Hematopoietic multipotent progenitor cell treated with erythropoietin and hydrocortisone succinate and interleukin-3 and kit ligand, for 8 days (in vitro differentiated cells): ENCODE measurements around the gene MYLK4.
A peak's percentile ranks its signal among the peaks of the same experiment; 100 is the strongest.

Experiments
- DNase-seq: peaks from one replicate; pipeline ENCODE4 v3.0.0-alpha.2; 2015

Gene MYLK4

DNA sequence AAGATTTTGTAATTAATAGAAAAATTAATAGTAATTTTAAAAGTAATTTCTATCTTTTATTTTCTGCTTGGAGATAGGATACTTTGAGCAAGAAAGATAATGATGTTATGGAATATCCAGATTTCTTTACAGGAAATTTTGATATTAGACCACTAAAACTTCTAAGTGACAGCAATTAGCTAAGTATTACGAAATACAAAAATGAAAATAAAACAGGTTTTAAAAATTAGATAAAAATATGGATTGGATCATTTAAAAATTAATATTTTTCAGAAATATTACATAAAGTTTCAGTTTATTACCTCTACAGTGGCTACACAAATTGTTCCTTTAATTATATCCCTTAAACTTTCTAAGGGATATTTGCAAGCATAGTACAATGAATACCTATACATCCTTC, 4.2 kb upstream of the MYLK4 start:
- no peak for DNase-seq

DNA sequence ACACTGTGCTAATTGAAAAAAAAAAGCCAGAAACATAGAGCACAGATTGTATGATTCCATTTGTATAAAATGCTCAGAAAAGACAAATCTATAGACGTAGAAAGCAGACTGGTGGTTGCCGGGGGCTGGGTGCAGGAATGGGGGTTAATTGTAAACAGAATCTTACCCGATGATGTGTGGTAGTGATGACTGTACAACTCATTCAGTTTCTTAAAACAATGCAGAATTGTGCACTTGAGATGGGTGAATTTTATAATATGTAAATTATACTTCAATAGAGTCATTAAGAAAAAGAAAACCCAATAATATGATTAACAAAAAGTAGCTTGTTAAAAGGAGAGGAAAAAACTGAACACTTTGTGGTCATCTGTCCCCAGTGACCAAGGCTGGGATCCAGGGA, 3.7 kb upstream of the MYLK4 start:
- DNase-seq: no peak

DNA sequence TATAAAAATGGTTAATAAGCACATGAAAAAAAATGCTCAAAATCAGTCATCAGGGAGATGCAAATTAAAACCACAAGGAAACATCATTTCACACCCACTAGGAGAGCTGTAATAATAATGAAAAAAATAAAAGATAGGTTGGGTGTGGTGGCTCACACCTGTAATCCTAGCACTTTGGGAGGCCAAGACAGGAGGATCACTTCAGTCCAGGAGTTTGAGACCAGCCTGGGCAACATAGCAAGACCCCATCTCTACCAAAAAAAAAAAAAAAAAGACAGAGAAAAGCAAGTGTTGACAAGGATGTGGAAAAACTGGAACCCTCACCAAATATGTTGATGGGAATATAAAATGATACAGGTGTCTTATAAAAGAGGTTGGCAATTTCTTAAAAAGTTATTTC, 3.0 kb upstream of the MYLK4 start:
- DNase-seq: no peak

DNA sequence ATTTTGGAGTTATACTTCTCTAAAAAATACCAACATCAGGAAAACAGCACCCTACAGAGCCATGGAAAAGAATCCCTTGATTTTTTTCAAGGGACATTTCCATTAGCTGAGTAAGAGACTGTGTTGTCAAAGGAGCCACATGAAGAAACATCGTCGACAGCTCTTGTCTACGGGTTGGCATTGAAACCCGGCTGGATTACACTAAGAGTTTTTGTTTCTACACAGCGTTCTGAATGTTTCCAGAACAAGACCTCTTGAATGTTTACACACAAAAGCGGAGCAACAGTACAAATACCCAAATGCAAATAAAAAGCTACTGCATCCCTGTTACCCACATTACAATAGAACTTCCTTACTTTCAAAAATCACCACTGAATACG, 2.4 kb upstream of the MYLK4 start:
- DNase-seq: no peak

DNA sequence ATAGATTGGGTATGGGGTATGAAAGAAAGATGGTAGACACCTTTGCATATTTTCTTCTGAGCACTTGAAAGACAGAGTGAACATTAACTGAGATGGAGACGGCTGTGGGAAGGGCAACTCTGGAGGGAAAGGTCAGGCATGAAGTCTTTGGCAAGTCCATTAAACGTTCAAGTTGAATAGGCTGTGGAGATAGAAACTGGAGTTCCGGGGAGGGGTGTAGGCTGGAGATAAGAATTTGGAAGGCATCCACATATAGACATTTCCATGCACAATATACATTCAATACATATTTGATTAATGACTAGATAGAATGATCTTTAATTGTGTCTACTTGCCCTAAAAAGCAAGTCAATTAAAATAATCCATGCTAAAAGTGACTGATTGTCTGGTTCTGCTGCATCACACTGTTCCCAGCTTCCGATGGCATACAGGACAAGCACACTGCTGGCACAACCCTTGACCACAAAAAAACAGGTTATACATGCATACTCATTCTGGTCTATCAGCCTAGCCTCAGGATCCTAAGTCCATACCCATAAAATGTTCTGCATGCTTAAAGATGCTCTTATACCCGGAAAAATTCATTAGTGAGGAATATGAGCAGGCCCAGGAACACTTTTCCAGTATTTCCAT, 1.9 kb upstream of the MYLK4 start:
- DNase-seq: peak; percentile 85

DNA sequence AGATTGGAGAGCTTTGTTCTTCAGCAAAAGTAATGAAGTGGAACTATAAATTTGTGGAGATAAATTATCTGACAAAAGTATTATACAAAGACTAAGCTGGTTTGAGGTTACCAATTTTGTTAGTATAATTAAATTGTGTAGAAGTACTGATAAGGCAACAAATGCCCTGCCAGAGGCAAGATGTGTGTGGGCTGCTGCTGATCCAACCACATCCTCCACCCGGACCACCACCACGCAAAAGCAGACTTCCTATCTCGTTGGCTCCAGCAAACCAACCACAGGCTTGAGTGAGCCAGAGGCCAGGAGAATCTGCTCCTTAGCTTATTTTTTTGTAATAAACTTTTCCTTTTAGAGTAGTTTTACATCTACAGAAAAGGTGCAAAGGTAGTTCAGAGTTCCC, 1.1 kb upstream of the MYLK4 start:
- DNase-seq: peak; percentile 88

DNA sequence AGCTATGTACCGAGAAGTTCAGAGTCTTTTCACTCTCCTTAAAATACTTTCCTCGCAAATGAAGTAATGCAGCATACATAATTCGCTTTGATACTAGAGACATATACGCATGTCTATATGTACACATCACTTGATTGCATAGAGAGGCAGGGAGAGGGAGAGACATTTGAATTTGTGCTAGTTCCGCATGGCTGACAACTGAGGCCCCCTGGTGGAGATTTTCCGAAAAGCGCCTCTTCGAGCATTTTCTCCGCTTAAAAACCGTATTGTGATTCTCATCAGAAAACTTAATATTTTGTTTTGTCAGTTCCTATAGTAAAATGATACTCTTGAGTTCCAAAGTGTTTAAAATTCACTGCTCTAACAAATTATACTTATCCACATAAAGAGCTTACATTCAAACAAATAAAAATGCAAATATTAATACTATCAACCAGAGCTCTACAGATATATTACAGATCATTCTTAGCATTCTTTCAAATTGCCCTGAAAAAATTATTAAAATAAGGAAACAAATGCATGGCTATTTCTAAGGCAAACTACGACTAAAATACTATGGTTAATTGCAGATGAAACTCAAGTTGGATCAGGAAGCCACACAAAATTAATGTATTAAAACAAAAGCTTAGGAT, 637 bp downstream of the MYLK4 start:
- peak; percentile 88 for DNase-seq

DNA sequence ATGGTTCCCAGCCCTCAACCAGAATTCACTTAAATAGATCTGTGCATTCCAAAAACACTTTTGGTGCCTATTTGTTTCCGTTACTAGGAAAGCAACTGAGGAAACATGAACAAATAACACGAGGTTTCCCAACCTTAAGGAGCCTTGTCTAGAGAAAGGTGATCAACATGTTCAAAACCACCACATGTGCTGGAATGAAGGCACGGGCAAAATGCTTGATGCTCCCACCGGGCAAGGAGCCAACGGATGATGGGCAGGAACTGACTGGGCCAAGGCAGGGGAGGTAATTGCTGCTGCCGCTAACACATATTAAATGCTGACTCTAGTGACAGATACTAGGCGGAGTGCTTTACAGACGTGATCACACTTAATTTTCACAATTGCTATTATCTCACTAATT, 2.5 kb downstream of the MYLK4 start:
- peak; percentile 41 for DNase-seq

DNA sequence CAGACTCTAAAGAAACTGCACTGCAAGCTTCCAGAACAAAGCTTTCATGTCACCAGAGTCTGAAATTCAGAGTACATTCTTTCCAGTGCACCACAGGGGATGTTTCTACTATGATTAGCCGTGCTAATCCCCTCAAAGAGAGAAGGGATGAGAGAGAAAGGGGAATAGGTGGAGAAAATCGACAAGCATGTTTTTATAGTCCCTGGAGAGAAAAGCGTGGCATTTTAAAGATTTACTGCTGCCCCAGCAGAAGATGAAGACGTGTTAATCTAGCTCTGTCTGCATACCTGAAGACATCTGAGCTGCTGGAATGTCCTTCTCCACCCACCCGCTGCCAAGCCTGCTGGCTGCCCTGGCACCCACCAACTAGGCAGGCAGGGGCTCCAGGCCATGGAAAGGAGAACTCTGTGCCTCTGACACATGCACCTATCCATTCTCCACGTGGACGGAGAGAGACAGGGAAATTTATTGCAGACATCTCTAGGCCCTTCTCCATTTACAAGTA, 4.1 kb downstream of the MYLK4 start:
- DNase-seq: no peak

DNA sequence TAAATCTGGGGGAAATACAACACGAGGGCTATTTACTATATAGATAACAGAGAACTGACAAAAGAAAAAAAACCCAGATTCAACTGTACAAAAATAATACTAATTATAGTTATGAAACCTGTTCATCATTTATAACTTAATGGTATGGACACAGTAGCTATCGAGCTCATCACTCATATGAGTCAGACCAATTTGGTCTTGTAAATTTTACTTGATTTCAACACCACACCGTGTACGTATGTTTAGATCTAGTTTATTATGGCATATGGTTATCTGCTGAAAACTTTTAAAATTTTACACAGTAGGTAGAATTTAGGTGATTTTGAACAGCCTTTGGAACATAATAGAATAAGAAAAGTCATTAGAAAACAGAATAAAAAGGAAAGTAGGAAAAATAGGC, 5.5 kb downstream of the MYLK4 start:
- DNase-seq: no peak

DNA sequence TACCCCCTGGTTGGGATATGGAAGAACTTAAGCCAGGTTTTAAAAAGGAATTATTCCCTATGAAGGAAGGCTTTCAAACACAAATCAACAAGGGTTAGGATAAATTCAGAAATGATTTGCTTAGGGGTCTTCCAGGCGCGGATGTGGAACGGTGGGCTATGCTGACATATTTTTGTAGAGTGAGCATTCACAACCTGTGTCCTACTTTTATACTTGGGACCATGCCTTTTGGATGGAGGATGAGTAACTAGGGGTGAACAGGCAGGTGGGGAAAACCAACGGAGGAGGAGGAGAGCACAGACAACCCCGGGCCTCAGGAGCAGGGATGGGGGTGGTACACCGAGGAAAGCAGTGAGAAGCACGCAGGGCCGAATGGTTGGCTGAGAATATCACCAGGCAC, 5.9 kb downstream of the MYLK4 start:
- no peak for DNase-seq

DNA sequence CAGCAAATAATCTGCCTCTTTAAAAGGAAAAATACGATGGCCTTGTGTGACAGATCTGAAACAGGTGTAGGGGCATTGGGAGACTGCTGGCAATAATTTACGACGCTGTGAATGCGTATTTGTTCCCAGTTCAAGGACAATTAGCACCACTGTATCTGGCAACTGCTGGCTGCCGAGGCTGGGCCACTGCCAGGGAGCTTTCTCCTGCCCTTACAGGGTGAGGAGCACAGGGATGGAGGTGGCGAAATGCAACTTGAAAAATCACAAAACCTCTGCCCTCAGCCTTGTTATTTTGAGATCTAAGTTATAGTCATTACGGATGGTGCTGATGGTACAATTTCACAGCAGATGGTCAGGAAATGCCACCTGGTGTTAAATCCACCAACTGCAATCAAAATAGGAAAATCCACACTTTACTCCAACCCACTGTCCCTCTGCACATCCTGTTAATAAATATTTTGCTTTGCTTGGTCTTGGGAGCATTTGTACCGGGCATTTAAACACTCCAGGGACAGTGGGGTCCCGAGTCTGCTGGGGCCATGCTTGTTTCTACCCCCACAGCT, 6.4 kb downstream of the MYLK4 start:
- no peak for DNase-seq

DNA sequence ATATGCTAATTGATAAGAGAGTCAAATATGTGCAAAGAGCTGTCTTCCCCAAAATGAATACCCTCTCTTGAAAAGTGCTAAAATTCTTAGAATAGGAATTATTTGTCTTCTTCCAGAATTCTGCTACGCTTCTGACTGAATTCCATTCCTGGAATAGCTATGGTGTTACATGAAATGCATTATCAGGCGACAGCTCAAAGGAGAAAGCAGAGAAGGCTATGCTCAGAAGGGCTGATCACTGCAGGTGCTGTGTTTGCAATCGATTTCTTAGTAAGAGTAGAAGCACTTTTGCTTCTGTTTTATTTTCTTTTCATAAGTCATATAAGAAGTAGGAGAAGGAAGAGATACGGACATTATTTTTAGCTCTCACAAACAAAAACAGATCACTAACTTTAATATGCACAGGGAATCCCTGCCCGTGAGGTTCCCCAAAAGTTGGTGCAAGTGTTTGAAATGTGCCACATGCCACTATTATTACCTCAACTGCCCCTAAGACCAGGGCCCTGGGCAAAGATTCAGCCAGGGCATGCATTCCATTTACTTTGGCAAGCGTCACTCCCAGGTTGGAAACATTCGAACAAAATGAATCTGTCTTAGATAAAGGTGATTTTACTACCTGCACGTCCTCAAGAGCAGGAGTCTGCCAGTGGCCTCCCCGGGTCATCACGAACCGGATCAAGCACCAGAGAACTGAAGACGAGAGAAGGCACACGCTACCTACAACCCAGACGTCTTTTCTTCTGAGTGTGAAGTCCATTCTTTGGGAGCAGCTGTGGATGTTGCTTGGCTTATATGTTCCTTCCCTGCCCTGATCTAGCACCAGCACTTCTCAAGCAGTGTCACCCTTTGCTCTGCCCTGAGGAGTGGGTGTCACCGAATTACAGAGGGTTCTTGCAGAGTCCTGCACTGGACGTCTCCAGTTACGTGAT, 7.2 kb downstream of the MYLK4 start:
- no peak for DNase-seq

DNA sequence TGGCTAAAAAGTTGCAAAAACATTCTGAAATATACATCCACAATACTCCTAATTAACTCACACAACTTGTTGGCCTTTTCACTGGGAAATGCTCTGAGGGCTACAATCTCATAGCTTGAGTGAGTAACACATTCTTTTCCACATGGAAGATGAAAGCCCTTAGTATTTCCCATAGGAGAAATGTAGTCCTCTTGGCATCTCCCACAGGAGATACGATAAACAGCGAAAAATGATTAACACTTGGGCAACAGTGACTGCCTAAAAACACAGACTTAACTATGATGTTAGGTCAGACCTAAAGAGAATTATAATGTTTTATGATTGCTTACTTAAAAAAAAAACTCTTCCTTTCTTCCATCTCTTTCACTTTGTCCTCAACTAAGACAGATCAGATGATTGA, 9.0 kb downstream of the MYLK4 start:
- no peak for DNase-seq

DNA sequence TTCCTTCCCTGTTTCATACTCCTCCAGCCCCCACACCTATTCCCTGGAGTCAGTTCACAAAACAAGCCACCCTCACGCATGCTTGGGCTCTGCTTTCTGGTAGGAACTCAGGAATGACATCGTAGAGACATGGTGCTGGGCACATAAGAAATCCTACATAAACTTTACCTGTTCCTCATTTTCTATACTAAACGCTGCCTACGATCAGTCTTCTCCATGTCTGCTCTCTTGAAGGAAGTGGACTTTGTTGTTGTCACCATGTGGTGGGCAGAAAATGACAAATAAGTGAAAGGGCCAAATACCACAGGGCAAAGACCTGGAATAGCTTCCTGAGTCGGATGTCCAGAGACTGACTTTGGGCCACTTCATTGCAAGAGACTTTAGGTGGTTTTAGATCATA, 10.1 kb downstream of the MYLK4 start:
- no peak for DNase-seq

DNA sequence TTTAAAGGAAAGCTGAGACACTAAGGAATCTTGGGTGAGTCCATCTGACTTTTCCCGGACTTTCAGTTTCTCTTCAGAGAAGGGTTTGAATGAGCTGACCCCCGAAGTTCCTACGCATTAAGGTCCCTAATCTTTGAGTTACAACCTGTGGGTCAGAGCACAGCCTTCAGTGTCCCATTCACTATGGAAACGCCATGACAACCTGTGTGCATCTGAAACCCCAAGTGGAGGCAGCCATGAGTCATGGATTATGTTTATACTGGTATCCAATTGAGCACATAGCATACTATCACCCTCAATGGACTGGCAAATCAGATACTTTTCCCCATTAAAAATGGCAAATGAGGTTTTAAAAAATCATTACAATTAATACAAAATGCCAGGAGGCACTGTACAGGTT, 11.4 kb downstream of the MYLK4 start:
- peak; percentile 68 for DNase-seq

DNA sequence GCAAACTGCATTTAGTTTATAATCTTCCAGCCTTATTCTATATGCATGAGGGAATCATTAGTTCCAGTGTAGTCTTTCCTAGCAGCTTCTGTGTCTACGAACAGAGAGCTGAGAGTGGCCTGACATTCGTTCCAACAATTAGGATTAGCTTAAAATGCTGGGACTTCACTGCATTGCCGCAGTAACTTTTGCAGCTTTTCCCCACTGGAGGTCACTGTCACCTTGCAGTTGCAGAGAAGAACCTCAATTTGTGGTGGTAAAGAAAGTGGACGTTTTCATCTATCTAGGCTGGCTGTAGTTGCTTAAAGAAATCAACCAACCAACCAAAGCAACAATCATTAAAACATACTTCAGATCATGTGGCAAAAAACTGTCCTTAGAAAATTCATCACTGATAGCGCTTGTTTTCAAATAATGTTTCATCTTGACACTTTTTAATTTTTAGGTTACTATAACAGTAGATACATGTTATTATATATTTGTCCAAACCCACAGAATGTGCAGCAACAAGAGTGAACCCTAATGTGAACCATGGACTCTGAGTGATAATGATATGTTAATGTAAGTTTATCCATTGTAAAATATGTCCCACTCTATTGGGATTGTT, 12.2 kb downstream of the MYLK4 start:
- peak; percentile 84 for DNase-seq

DNA sequence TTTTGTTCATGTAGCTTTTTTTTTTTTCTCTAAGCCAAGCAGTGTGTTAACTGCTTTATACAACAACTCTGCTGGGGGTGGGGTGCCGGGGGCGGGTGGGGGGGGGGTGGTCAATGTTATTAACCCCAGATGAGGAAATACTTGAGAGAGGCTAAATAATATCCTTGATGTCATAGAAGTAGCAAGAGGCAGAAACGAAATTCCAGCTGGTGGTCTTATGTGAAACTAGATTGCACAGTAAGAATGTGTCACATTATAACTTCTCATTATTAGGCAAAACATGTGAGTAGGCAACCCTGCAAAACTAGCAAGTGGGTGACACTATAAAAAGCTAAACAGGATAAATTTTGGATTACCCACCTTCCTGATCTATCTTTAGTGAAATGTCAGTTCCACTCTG, 12.8 kb downstream of the MYLK4 start:
- DNase-seq: no peak

DNA sequence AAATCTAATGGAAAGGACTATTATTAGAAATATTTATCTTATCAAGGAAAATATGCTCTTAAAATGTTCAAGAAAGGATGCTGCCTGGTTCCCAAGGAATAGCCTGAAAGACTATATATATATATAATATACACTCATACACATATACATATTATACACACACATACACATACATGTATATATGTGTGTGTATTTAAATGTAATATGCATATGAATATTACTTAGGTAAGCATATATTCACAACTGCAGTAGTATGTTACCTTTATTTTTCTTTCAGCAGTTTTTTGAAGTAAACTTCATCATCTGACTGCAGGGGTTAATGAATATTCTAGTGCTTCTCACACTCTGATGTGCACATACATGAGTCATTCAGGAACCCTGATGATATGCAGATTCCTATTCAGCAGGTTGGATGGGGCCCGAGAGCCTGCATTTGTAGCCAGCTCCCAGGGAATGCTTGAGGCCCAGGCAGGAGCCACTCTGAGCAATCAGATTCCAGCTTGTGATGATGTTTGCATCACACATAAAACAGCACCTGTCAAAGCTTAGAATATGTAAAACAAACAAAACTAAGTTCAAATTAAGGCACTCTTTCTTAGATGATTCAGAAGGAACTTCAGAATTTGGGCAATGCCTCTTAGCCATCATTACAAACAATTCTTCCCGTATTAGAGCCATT, 16.1 kb downstream of the MYLK4 start:
- DNase-seq: no peak

DNA sequence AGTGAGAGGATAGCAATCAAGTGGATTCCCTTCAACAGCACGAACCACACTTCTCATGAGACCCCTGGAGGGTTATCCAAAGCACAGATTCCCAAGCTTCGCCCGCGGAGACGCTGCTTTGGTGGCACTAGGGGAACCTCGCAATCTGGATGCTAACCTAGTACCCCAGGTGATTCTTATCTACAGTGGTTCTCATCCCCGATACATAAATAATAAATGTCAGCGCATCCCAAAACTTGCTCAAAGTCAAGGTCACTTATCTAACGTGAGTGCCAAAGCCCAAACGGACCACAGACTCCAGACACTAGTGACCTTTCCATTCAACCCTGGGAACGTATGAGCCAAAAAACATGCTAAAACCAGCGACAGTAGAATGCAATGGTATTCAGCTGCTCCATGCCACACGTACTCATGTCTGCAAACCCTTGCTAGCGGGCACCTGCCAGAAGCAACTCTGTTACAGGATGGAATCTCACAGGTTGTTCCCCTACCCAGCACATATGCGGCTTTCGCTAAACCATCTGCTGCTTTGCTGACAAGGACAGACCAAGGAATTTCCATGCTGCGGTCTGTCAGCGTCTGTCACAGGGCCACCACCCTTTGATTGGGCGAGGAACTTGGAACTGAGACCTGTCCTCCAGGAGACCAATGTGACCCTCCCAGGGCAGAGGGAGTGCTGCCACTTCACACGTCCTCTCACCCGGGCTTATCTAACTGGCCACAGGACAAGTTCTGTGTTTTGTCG, 16.8 kb downstream of the MYLK4 start:
- peak; percentile 29 for DNase-seq

DNA sequence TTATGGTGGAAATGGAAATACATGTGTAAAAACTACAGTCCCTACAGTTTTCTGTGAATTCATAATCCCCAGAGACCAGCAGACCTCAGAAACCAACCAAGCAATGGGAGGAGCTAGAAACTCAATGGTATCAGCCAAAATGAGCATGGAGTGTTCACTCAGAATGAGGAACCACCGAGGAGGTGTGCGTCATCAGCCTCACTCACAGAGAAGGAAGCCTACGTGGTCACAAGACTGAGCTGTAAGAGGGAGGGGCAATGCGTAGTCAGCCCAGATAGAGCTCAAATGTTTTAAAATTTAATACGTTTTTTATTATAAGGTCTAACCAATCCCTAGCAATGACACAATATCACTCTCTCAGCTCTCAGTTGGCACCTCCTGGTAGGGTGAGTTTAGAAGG, 17.4 kb downstream of the MYLK4 start:
- DNase-seq: peak; percentile 89
